ENCODE data around the gene EDN3.

DNA sequence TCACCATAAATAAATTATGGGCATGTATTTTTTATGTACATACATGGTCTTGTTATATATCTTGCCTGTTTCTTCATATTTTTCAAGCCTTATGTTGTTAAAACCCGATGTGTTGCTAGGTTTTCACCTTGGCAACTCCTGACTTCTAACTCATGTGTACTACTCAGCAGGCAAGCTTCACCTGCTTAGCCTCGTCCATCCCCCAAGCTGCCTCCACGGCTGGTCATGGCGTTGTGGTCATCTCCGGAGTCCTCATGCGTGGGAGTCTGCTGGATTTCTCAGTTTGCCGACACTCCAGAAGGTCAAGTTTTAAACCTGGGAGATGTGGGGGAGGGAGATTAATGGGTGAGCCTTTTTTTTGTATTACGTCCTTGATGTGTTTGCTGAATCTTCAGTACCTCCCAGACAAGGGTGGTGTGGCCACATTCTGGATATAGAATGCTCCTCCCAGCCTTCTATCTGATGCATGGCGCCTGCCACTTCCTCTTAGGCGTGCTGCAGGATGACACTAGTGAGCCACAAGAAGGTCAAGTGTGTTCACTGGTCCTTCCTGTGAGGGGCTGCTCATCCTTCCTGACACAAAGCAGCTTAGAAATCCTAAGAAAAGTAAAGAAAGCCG lies 26.6 kb upstream of the EDN3 start:
- no peak for TF ChIP-seq RAD21 (conservative IDR thresholded peaks at IDR 0.05)
- TF ChIP-seq, protein P1, sequence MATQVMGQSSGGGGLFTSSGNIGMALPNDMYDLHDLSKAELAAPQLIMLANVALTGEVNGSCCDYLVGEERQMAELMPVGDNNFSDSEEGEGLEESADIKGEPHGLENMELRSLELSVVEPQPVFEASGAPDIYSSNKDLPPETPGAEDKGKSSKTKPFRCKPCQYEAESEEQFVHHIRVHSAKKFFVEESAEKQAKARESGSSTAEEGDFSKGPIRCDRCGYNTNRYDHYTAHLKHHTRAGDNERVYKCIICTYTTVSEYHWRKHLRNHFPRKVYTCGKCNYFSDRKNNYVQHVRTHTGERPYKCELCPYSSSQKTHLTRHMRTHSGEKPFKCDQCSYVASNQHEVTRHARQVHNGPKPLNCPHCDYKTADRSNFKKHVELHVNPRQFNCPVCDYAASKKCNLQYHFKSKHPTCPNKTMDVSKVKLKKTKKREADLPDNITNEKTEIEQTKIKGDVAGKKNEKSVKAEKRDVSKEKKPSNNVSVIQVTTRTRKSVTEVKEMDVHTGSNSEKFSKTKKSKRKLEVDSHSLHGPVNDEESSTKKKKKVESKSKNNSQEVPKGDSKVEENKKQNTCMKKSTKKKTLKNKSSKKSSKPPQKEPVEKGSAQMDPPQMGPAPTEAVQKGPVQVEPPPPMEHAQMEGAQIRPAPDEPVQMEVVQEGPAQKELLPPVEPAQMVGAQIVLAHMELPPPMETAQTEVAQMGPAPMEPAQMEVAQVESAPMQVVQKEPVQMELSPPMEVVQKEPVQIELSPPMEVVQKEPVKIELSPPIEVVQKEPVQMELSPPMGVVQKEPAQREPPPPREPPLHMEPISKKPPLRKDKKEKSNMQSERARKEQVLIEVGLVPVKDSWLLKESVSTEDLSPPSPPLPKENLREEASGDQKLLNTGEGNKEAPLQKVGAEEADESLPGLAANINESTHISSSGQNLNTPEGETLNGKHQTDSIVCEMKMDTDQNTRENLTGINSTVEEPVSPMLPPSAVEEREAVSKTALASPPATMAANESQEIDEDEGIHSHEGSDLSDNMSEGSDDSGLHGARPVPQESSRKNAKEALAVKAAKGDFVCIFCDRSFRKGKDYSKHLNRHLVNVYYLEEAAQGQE (IDR thresholded peaks at IDR 0.05; ENCODE audit: borderline replicate concordance) = no peak
